Right lobe of liver (tissue), 6 donors: ENCODE results near the gene SMYD1. TPM values are rescaled to one million over a fixed set of nuclear protein-coding genes. Genes with fewer than 3 reads are reported as not detected.
A peak's percentile ranks its signal among the peaks of the same experiment; 100 is the strongest.

Experiments used
- ATAC-seq, 4 donors: fragments of 200-7000 bp; cut with Tn5 transposase; one replicate each; pipeline ENCODE4 v1.9.1; 2020; ENCODE audit warnings: mild to moderate bottlenecking in 4 of 4, moderate library complexity in 4 of 4
- DNase-seq, 3 donors: peaks; one replicate each; pipeline ENCODE4 v3.0.0-alpha.2; 2020
- H3K27ac ChIP-seq, 3 donors: fragments of 200-600 bp; one replicate each; pipeline ENCODE4 v1.8.0; 2022
- H3K27me3 ChIP-seq, 2 donors: fragments of 200-600 bp; one replicate each; pipeline ENCODE4 v1.8.0; 2022
- H3K36me3 ChIP-seq, 4 donors: fragments of 200-600 bp; sonication (generic) in 1 of 4; one replicate each; pipeline versions ENCODE4 v1.5.1 to v1.8.0; 2017 to 2022; ENCODE audit warnings: control low read depth in 1 of 4
- H3K4me1 ChIP-seq, 4 donors: fragments of 200-600 bp; sonication (generic) in 1 of 4; one replicate each; pipeline versions ENCODE4 v1.5.1 to v1.8.0; 2017 to 2022; ENCODE audit warnings: control low read depth in 1 of 4
- H3K4me3 ChIP-seq, 3 donors: fragments of 200-600 bp; one replicate each; pipeline ENCODE4 v1.8.0; 2022
- H3K9me3 ChIP-seq, 4 donors: fragments of 200-600 bp; sonication (generic) in 1 of 4; one replicate each; pipeline versions ENCODE4 v1.5.1 to v1.8.0; 2017 to 2022; ENCODE audit warnings: control low read depth in 1 of 4
- CTCF ChIP-seq, 4 donors: fragments of 200-600 bp in 3 of 4; fragments of 450-650 bp in 1 of 4; IDR thresholded peaks; one replicate each; pipeline versions ENCODE4 v1.5.1 to v1.8.0; 2016 to 2022; ENCODE audit warnings: antibody characterized with exemption in 4 of 4, mild to moderate bottlenecking in 2 of 4
- POLR2A ChIP-seq: fragments of 450-650 bp; IDR thresholded peaks from one replicate; pipeline ENCODE4 v1.6.1; 2017; ENCODE audit warnings: antibody characterized with exemption, mild to moderate bottlenecking
- WGBS: methylation state at CpG from one replicate; pipeline ENCODE4 v1.1.6; 2018; ENCODE audit warnings: low coverage, low lambda C conversion rate; ENCODE audit not compliant: insufficient coverage; ENCODE audit errors: missing lambda C conversion rate; 5-methylcytosine and 5-hydroxymethylcytosine counted together
- intact Hi-C, 2 donors: fragments of 100-400 bp; cut with DNase I; formaldehyde crosslinking; loops; one replicate each; pipeline versions ENCODE4 v1.11.2 to v1.14.1; 2022
- total RNA-seq, 6 experiments: library from RNA; depleted of rRNA in 2 of 6; stranded (reverse); fragments of >200 nt in 2 of 6; fragmentation: NEBNext Ultra II Directional in 3 of 6; extraction: Animal tissue kit (Norgen Biotek cat#: 25700) in 3 of 6; gene quantifications; one replicate each; pipeline versions ENCODE4 v1.1.0 to v1.2.4, GENCODE V29; 2016 to 2023
- donor health status: DM: no; HTN: yes; CAD: no.
- donor health status: DM: no; HTN: no; CAD: no.
- donor health status: DM: no; HTN: no; CAD: no.
- donor health status: DM: no; HTN: yes; CAD: no.
- donor health status: DM: no; HTN: yes; CAD: no.

The SMYD1 gene
- total RNA-seq, 6 experiments from 2014 or later = not detected

GRCh38 chr2:88126772-88127637 lies 59.4 kb downstream of the SMYD1 start:
- no peaks in the 10 kb centered on the region for H3K27me3 ChIP-seq
- ATAC-seq = no peak
- intact Hi-C loops = no loop called here
- no peaks in the 10 kb centered on the region for H3K9me3 ChIP-seq
- peaks cover 0 to 39% (median 15%) of the 10 kb centered on the region in 4 donors for H3K4me1 ChIP-seq
- TF ChIP-seq POLR2A (no peak), CTCF (IDR thresholded peaks at IDR 0.05) (no peak)
- H3K36me3 ChIP-seq = peaks cover 0 to 20% (median 0%) of the 10 kb centered on the region in 4 donors
- DNase-seq = no peak
- H3K27ac ChIP-seq = peak overlapping the region; percentile 71 to 80 (median 72)
- 20% methylated on average over 2 of the region's 3 CpGs for WGBS
- peak overlapping the region; percentile 42 to 71 (median 67) for H3K4me3 ChIP-seq

GRCh38 chr2:88127638-88127887 lies 59.9 kb downstream of the SMYD1 start:
- H3K9me3 ChIP-seq = no peaks in the 10 kb centered on the region
- DNase-seq = no peak
- WGBS = 6% methylated on average over 1 of the region's 1 CpG
- ATAC-seq = peak; percentile 7 to 24 (median 16)
- peaks cover 0 to 44% (median 16%) of the 10 kb centered on the region in 4 donors for H3K4me1 ChIP-seq
- H3K4me3 ChIP-seq = peak overlapping the region; percentile 42 to 71 (median 67)
- peak overlapping the region; percentile 71 to 80 (median 72) for H3K27ac ChIP-seq
- H3K27me3 ChIP-seq = no peaks in the 10 kb centered on the region
- H3K36me3 ChIP-seq = peaks cover 0 to 20% (median 0%) of the 10 kb centered on the region in 4 donors
- intact Hi-C loops = no loop called here
- TF ChIP-seq CTCF (IDR thresholded peaks at IDR 0.05) = no peak
- TF ChIP-seq POLR2A = no peak

GRCh38 chr2:88127888-88128653 lies 60.4 kb downstream of the SMYD1 start, which contains the start of gene FABP1:
TSS of gene FABP1 (minus strand) at chr2:88128062. CDS start at chr2:88128017, 45 bp downstream.
- Histone ChIP-seq H3K9me3 (no peaks in the 10 kb centered on the region), H3K4me1 (peaks cover 0 to 48% (median 17%) of the 10 kb centered on the region in 4 donors), H3K36me3 (peaks cover 0 to 17% (median 0%) of the 10 kb centered on the region in 4 donors), H3K27me3 (no peaks in the 10 kb centered on the region), H3K4me3 (peak within 1 kb of the TSS; percentile 42 to 71 (median 67)), H3K27ac (peak within 1 kb of the TSS; percentile 71 to 80 (median 72))
- TF ChIP-seq POLR2A = peak; percentile 90
- TF ChIP-seq CTCF (IDR thresholded peaks at IDR 0.05) = peak in 1 of 4 donors; percentile 2
- DNase-seq (peak; percentile 50 to 80 (median 80)), ATAC-seq (peak; percentile 44 to 78 (median 71))
- intact Hi-C loops = no loop called here
- WGBS = 19% methylated on average over 12 of the region's 12 CpGs

- intact Hi-C loops = no loop called here
- peak overlapping the region in 2 of 3 donors; percentile 67 to 71 for H3K4me3 ChIP-seq
- DNase-seq (no peak), ATAC-seq (peak in 1 of 4 donors; percentile 0)
- H3K27me3 ChIP-seq = no peaks in the 10 kb centered on the region
- WGBS = 52% methylated on average over 2 of the region's 7 CpGs
- H3K27ac ChIP-seq = peak overlapping the region; percentile 44 to 80 (median 52)
- H3K36me3 ChIP-seq = peaks cover 0 to 11% (median 0%) of the 10 kb centered on the region in 4 donors
- peaks cover 0 to 55% (median 20%) of the 10 kb centered on the region in 4 donors for H3K4me1 ChIP-seq
- TF ChIP-seq POLR2A (no peak), CTCF (IDR thresholded peaks at IDR 0.05) (no peak)
- no peaks in the 10 kb centered on the region for H3K9me3 ChIP-seq
Observed at GRCh38 chr2:88128654-88129312, 61.2 kb downstream of the SMYD1 start.
